ENCODE results near the gene TUSC1. TPM values are rescaled to one million over a fixed set of nuclear protein-coding genes. Genes with fewer than 3 reads are reported as not detected.

Gene TUSC1
- total RNA-seq: not detected in 3 replicates

DNA sequence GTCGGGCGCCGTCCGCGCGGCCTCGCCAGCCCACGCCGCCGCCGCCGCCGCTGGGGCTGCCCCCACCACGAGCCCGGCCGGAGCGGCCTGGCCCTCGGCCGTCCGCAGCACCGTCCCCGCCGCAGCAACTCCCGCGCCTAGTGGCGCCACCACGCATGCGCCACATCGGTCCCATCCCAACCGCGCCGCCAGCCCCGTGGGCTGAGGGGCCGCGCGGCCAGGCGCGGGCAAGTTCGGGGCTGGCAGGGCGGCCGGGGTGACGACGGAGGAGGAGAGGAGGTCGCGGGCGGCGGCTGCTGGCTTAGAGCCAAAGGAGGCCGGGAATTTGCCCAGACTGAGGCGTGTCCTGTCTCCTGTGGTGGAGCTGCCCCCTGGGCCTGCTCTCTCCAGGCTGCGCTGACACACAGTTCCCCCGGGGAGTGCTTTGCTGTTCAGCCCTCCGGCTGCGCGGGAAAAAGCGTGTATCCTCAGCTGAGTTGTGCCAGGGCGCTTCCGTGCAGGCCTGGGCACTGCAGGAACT lies at the start of gene TUSC1:
TUSC1 (minus strand) TSS at position 298 of the 520 bp plus-strand sequence; CDS start at position 166, 132 bp downstream.
- H3K27me3 Mint-ChIP-seq (ENCODE audit: low read depth): no peaks in the 10 kb centered on the region
- peaks cover 3% of the 10 kb centered on the region for H3K4me1 Mint-ChIP-seq
- no peak for DNase-seq (ENCODE audit: low spot score in 2 of 2, unreplicated experiment in 2 of 2)
- H3K36me3 Mint-ChIP-seq: no peaks in the 10 kb centered on the region
- H3K9me3 Mint-ChIP-seq: peaks cover 7% of the 10 kb centered on the region
- H3K27ac Mint-ChIP-seq: no peak within 1 kb of the TSS
- no peak within 1 kb of the TSS for H3K4me3 Mint-ChIP-seq
- TF ChIP-seq, protein P1, sequence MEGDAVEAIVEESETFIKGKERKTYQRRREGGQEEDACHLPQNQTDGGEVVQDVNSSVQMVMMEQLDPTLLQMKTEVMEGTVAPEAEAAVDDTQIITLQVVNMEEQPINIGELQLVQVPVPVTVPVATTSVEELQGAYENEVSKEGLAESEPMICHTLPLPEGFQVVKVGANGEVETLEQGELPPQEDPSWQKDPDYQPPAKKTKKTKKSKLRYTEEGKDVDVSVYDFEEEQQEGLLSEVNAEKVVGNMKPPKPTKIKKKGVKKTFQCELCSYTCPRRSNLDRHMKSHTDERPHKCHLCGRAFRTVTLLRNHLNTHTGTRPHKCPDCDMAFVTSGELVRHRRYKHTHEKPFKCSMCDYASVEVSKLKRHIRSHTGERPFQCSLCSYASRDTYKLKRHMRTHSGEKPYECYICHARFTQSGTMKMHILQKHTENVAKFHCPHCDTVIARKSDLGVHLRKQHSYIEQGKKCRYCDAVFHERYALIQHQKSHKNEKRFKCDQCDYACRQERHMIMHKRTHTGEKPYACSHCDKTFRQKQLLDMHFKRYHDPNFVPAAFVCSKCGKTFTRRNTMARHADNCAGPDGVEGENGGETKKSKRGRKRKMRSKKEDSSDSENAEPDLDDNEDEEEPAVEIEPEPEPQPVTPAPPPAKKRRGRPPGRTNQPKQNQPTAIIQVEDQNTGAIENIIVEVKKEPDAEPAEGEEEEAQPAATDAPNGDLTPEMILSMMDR (IDR thresholded peaks at IDR 0.05; ENCODE audit: unreplicated experiment): no peak

DNA sequence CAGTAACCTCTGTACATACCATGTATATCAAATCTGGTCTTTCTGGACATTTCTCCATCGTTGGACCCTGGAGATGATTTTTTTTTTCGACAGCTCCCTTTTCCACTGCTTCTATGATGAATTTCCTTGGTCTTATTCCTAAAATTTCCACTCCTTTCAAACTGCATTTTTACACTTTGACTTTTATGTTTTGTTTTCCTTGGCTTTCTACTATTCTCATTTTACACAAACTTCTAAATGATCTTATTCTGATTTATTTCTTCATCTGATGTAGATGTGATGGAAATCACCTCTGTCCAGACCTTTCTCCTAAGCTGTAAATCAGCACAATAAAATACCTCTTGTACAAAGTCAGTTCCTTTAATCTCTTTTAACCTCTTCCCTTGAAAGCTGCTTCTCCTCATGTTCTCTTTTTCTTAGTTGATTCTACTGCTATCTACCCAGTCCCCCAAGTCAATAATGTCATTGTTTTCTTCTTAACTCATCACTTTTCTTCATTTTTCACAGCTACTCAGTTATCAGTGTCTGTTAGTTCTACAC lies 48.7 kb upstream of the TUSC1 start:
- peaks cover 6% of the 10 kb centered on the region for H3K9me3 Mint-ChIP-seq

DNA sequence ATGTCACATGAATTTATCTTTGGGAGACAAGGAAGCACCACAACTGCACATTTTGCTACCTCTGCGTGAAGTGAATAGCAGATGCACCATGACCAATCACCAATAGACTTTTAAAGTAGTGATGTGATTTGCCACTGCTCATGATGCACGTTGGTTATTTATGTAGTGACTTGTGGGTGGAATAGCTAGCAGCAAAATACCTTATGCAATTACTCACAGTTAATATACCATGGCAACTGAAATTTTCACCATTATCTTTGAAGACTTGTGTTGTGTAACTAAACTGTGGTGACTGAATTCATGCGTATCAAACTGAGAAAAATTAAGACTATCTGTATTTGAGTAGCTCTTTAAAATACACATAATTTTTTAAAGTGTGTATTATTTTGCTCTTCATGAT lies 46.2 kb upstream of the TUSC1 start:
- H3K4me1 Mint-ChIP-seq: peaks cover 10% of the 10 kb centered on the region
- H3K9me3 Mint-ChIP-seq: no peaks in the 10 kb centered on the region
- no peak overlapping the region for H3K4me3 Mint-ChIP-seq
- no peak for DNase-seq (ENCODE audit: low spot score in 2 of 2, unreplicated experiment in 2 of 2)
- TF ChIP-seq, protein P1 (IDR thresholded peaks at IDR 0.05; ENCODE audit: unreplicated experiment): no peak
- no peaks in the 10 kb centered on the region for H3K27me3 Mint-ChIP-seq (ENCODE audit: low read depth)
- no peaks in the 10 kb centered on the region for H3K36me3 Mint-ChIP-seq
- no peak overlapping the region for H3K27ac Mint-ChIP-seq

More for the DNA sequence above, 48.7 kb upstream of the TUSC1 start:
- H3K4me1 Mint-ChIP-seq: no peaks in the 10 kb centered on the region
- H3K4me3 Mint-ChIP-seq: no peak overlapping the region
- no peak for DNase-seq (ENCODE audit: low spot score in 2 of 2, unreplicated experiment in 2 of 2)
- no peaks in the 10 kb centered on the region for H3K27me3 Mint-ChIP-seq (ENCODE audit: low read depth)
- H3K36me3 Mint-ChIP-seq: peaks cover 2% of the 10 kb centered on the region
- no peak overlapping the region for H3K27ac Mint-ChIP-seq
- TF ChIP-seq, protein P1 (IDR thresholded peaks at IDR 0.05; ENCODE audit: unreplicated experiment): no peak

DNA sequence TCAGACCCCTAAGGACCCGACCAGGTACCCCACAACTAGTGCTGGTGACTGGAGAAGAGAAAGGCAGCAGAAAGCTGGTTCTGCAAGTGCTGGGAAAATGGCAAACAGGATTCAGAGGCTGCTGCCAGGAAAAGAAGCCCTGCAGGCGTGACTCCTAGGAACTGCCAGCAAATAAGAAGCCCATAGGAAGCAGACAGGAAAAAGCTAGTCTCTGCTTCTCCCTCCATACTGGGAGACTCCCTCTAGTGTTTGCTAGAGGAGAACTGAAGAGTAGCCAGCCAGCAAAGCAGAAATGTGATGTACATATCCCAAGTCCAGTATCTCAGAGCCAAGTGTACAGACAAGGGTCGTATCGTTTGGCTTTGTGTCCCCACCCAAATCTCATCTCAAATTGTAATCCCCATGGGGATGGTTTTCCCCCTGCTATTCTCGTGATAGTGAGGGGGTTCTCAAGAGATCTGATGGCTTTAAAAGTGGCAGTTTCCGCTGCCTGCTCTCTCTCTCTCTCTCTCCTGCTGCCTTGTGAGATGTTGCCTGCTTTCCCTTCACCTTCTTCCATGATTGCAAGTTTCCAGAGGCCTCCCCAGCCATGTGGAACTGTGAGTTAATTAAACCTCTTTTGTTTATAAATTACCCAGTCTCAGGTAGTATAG lies 38.1 kb upstream of the TUSC1 start:
- TF ChIP-seq, protein P1 (IDR thresholded peaks at IDR 0.05; ENCODE audit: unreplicated experiment): peak; percentile 16
- no peaks in the 10 kb centered on the region for H3K9me3 Mint-ChIP-seq
- no peaks in the 10 kb centered on the region for H3K36me3 Mint-ChIP-seq
- peak in 1 of 2 experiments; percentile 59 for DNase-seq (ENCODE audit: low spot score in 2 of 2, unreplicated experiment in 2 of 2)
- H3K27ac Mint-ChIP-seq: peak overlapping the region; percentile 82
- H3K4me1 Mint-ChIP-seq: peaks cover 39% of the 10 kb centered on the region
- H3K27me3 Mint-ChIP-seq (ENCODE audit: low read depth): no peaks in the 10 kb centered on the region
- no peak overlapping the region for H3K4me3 Mint-ChIP-seq

DNA sequence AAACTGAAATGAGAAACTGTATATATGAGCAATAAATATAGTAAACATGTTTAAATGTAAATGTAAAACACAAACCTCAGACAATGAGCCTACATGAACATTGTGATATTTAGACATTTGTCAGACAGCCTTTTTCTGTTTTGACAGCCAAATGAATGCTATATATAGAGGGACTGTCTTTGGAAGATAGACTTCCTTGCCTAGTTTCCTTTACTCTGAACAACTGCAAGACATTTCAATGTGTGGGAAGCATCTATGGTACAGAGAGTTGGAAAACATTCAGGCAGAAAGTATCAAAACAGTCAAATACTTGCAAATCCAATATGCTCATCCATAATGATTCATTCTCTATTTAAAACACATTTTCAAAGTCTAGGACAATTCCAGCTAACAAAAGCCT lies 31.7 kb upstream of the TUSC1 start:
- no peaks in the 10 kb centered on the region for H3K36me3 Mint-ChIP-seq
- no peak overlapping the region for H3K4me3 Mint-ChIP-seq
- H3K27ac Mint-ChIP-seq: no peak overlapping the region
- H3K4me1 Mint-ChIP-seq: peaks cover 18% of the 10 kb centered on the region
- no peak for DNase-seq (ENCODE audit: low spot score in 2 of 2, unreplicated experiment in 2 of 2)
- no peaks in the 10 kb centered on the region for H3K27me3 Mint-ChIP-seq (ENCODE audit: low read depth)
- TF ChIP-seq, protein P1 (IDR thresholded peaks at IDR 0.05; ENCODE audit: unreplicated experiment): no peak
- peaks cover 4% of the 10 kb centered on the region for H3K9me3 Mint-ChIP-seq
